ENCODE results near the gene TRMT10B.

Gene TRMT10B, protein sequence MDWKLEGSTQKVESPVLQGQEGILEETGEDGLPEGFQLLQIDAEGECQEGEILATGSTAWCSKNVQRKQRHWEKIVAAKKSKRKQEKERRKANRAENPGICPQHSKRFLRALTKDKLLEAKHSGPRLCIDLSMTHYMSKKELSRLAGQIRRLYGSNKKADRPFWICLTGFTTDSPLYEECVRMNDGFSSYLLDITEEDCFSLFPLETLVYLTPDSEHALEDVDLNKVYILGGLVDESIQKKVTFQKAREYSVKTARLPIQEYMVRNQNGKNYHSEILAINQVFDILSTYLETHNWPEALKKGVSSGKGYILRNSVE

DNA sequence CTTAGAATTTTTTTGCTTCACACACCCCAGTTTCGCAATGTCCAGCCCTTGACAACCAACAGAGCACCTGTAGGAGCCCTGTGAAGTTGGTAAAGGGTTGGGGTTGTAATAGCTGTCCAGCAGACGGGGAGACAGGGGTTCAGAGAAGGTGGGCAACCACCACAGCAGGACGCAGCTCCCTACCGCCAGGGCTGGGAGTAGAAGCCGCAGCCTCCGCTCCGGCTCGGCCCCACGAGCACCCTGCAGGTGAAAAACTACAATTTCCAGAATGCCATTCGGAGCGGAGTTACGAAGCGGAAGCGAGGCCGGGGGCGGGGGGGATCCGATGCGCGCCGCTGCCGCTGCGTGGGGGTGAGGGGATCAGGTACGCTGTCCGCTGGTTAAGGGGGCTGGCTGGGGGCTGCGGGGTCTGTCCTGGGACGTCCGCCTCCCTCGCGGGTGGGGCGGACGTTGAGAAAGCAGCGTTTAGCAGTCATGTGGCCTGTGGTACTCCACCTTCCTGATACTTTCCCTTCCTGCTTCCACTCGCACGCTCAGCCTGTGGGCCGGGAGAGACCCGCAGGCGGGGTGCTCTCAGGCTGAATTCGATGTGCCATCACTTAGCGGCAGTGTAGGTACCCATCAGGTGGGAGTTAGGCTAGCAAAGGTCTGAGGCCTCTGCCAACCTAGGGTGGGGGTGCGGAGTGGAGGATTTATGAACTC is at the start of gene TRMT10B:
TRMT10B (plus strand) TSS at position 317 of the 702 bp plus-strand sequence. CDS start 8,127 bp downstream, outside the sequence.
- peak; percentile 71 for DNase-seq

DNA sequence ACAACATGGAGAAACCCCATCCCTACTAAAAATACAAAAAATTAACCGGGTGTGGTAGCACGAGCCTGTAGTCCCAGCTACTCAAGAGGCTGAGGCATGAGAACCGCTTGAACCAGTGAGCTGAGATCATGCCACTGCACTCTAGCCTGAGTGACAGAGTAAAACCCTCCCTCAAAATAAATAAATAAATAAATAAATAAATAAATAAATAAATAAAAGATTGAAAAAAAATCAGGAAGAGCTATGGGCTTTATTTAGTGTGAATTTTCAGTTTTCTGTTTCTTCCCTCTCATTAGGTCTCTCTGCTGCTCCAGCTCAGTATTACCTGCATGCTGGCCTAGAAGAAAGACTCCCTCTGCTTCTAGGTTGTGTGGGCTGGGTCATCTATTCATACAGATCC is 47.8 kb upstream of the TRMT10B start:
- no peak for DNase-seq

GRCh38 chr9:37706290-37706689 is 47.3 kb upstream of the TRMT10B start:
- DNase-seq, result no peak

- no peak for DNase-seq
Measured at GRCh38 chr9:37707748-37708147, 45.9 kb upstream of the TRMT10B start.

DNA sequence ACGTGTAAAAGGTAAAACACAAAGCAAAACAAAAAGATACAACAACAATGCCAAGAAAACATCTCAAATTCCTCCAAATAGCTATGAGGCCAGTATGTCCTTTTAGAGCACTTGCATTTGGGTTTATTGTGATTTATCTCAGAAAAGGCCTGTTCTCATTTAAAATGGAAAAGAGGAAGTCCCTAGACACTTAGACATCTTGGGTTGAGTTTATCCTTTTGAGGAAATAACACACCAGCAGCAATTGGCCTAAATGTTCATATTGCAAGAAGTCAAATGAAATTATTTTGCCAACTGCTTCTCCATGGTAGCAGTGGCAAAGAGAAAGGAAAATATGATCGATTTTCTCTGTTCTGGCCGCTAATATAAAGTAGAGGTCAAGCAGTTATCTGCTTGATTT is 43.6 kb upstream of the TRMT10B start:
- DNase-seq, result no peak

DNA sequence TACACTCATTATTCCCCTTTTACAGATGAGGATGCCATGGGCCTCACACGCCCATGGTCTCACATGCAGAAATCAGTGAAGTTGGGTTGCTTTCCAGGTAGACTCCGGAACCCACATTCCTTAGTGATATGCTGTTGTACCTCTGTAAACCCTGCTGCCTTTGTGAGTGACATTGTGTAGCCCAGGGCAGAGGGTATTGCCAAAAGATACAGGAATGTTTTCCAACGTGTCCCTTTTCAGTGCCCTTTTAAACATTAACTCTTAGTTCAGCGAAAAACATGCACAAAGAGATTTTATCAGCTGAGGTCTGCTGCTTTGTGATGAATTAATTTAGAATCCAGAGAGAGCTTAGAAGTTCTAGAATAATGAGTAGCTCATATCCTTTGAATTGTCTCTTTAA is 38.3 kb upstream of the TRMT10B start:
- no peak for DNase-seq

DNA sequence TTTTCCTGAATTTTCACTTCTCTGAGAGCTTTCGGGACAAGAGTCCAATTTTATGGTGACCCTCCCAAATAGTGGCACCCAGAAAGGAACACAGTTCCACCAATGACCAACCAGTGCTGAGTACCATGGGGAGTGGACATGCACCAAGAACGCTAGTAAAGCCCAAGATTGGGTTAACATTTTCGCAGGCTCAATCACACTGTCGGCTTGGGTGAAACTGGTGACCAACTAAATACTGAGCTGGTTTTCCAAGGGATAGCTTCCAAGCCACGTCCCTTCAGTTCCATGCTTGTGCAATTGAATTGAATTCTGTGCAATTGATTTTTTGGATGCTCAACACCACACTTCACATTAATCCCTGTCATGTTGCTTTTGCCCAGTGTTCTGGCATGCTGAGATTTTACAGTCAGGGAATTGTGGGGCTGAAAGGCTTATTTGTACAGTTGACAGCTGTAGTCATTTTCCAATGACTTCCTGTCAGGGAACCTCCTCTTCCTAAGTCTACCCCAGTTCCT is 37.6 kb upstream of the TRMT10B start:
- no peak for DNase-seq

DNA sequence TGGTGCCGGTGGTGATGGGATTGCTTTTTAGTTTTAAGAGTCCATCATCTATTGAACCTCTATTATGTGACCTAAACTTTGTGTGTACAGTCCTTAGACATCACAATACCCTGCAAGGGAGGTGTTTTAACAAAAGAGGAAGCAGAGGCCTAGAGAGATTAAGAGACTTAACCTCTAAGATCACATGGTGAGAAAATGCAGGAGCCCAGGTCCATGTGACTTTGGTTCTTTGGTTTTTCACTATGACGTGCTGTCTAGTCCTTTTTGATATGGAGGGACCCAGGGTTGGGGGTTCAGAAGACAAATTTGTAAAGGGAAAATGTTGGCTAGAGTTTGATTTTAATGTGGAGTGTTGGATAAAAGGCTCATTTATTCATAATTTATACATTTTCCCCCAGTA is 34.1 kb upstream of the TRMT10B start:
- no peak for DNase-seq

DNA sequence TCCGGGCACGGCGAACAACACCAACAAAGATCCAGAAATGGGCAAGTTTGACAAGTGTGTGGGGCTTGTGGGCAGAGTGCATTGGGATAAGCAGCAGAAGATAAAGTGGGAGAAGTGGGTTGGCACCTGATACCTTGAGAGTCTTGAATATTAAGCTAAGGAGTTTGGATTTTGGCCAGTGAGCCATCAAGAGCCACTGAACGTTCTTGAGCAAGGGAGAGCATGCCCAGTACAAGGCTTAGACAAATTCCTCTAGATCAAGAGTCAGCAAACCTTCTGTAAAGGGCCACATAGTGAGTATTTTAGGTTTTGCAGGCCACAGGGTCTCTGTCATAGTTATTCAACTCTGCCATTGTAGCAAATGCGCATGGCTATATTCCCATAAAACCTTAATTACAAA is 26.6 kb upstream of the TRMT10B start:
- no peak for DNase-seq

GRCh38 chr9:37729499-37729898 is 24.1 kb upstream of the TRMT10B start:
- DNase-seq, result no peak

GRCh38 chr9:37730256-37730655 is 23.3 kb upstream of the TRMT10B start:
- DNase-seq, result no peak

DNA sequence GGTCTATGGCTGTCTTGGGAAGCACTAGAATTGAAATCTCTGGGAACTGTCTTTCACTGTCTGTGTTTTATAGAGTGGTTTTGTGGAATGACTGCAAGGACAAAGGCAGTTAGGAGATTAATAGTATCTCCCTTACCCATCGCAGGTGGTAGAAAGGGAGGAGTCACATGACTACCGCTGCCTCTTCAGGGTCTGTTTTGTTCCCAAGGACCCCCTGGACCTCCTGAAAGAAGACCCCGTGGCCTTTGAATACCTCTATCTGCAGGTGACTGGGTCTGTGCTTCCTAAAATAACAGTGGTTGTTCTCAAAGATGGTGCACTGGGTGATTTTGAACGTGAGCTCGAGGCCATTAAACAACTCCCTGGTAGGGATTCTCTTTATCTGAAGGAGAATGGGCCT is 22.8 kb upstream of the TRMT10B start:
- DNase-seq, result no peak

DNA sequence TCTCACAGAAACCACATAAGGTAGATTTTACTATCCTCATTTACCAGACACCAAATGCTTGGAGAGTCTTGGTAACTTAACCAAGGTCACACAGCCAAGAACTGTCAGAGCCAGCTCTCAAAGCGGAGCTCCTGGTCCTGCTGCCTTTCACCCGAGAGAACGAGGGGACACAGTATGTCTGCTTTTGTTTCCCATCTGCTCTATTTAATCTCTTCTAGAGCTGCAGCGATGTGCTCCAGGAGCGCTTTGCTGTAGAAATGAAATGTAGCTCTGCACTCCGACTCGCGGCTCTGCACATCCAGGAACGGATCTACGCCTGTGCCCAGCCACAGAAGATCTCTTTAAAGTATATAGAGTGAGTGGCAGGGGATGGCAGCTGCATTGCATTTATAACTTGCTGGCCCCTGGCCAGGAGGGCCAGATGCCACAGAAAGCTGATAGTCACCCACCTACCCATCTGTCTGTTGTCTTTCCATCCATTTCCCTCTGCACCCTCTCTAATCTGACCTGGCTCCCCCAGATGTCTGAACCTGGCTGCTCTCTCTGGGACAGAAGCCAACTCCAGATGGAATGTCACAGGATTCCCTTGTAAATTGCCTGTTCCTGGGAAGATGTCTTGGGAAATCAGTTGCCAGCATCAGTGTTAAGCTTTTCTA is 21.4 kb upstream of the TRMT10B start:
- DNase-seq, result no peak

- DNase-seq, result no peak
Measured at GRCh38 chr9:37732952-37733351, 20.7 kb upstream of the TRMT10B start.

DNA sequence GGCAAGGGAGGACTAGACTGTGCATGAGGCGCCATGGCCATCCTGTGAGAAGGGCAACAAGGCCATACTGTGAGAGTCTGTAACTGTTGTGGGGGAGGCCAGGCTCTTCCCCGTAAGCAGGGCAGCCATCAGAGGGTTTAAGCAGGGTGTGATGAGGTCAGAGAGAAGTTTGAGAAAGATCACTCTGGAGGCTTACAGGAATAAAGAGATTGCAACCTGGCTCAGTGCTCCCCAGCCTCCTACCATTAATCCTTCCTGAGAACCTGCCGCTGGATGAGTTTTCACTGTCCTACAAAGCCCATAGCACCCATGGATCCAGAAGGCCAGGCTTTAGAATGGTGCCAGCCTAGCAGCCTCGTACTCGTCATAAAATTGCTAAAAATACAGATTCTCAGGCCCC is 14.4 kb upstream of the TRMT10B start:
- DNase-seq, result no peak

- DNase-seq, result no peak
Measured at GRCh38 chr9:37740128-37740527, 13.5 kb upstream of the TRMT10B start.

DNA sequence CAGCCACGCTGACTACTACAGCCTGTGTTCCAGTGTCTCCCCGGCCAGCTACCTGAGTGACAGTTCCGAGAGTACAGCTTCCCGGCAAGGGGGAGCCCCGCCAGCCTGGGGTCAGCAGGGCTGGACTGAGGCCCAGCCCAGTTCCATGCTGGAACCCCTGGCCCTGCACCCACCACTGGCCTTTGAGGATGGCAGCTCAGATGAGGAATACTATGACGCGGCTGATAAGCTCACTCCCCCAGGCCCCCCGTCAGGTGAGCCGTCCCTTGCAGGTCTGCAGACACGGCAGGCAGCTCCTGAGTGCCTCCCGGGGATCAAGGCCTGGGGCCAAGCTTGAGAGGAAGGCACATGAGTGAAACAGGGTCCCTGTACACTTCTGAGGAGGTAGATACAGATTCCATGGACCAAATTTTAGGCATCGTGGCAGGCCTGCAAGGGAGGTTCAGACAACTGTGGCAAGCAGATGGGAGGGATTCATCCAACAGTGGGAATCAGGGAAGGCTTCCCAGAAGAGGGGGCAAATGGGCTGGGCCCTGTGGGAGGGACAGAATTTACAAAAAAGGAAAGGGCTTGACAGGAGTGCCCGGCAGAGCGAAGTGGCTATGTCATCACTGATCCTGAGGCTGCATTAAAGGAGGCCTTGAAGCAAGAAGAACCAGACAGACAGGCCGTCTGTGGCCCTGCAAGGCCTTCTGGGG is 12.8 kb upstream of the TRMT10B start:
- no peak for DNase-seq

DNA sequence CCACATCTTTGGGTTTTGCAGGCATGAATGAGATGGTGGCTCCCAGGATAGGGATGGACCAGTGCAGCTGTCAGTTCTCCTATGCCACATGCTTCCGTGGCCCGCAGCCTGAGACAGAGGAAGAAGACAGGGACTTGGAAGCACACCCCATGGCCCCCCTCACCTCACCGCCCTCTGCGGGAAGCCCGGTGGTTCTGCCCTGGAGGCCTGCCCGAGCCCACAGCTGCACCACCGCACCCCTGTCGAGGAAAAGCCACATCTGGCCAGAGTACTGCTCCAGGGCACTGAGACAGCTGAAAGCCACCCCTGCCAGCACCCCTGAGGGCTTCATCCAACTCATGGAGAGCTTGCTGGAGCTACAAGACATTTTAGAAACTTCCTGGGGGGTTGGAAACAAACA is 7.6 kb upstream of the TRMT10B start:
- DNase-seq, result no peak

- no peak for DNase-seq
Measured at GRCh38 chr9:37746448-37747270, 6.9 kb upstream of the TRMT10B start.

DNA sequence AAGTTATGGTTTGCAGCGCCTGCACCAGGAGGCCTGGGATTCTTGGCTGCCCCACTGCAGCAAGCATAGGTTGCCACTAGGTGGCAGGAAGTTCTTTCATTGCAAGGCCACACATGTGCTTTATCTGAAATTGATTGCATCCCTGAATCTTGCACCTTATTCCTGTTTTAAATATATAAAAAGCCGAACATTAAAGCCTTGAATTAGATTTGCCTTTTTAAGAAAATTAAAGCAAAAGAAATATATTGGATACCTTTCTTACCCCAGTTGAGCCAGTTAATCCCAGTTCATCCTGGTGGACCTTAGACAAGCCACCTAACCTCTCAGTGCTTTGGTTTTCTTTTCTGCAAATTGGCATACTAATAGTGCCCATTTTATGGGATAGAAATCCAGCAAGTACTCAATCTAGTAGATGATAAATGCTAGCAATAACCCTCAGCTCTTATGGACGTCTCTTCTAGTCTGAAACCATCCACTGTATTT is 6.3 kb upstream of the TRMT10B start:
- DNase-seq, result peak; percentile 50

- DNase-seq, result no peak
Measured at GRCh38 chr9:37749129-37749528, 4.5 kb upstream of the TRMT10B start.

GRCh38 chr9:37751186-37751585 is 2.4 kb upstream of the TRMT10B start:
- no peak for DNase-seq
